Measurements from ENCODE around the gene DCAF8. TPM values are rescaled to one million over a fixed set of nuclear protein-coding genes. Genes with fewer than 3 reads are reported as not detected.

Gene DCAF8
- total RNA-seq, 1 donor from 2014 or later = 172 TPM

GRCh38 chr1:160251011-160251410 is 11.3 kb downstream of the DCAF8 start:
- DNase-seq = no peak
- Mint-ChIP-seq H3K4me3 (no peak overlapping the region), H3K9me3 (no peaks in the 10 kb centered on the region), H3K27me3 (no peaks in the 10 kb centered on the region), H3K27ac (no peak overlapping the region), H3K4me1 (peaks cover 3% of the 10 kb centered on the region), H3K36me3 (ENCODE audit: low read depth) (peaks cover 32% of the 10 kb centered on the region)
- no peak for ATAC-seq (ENCODE audit: low read depth)
- ChIA-PET CTCF (interaction anchor here (0.8 to 7.1 kb wide), 11 partner anchors 11 to 165 kb away, joined by 4 to 109 read pairs (median 15); partner anchors contain the start of genes CASQ1 and IGSF8), POLR2A (interaction anchor here (1.6 kb wide), 1 partner anchor 150 kb away, joined by 4 read pairs; no protein-coding TSS in a partner anchor)
- intact Hi-C loops (cut with micrococcal nuclease) = loop anchor here (5.0 kb wide), 1 partner anchor 41 kb away; no protein-coding TSS in a partner anchor
- no peak for TF ChIP-seq CTCF (IDR thresholded peaks at IDR 0.05)

GRCh38 chr1:160247053-160247452 is 15.3 kb downstream of the DCAF8 start:
- intact Hi-C loops (cut with micrococcal nuclease) = no loop called here
- TF ChIP-seq CTCF (IDR thresholded peaks at IDR 0.05) = no peak
- POLR2A ChIA-PET = no interaction called here
- DNase-seq (no peak), ATAC-seq (ENCODE audit: low read depth) (no peak)
- Mint-ChIP-seq H3K27me3 (no peaks in the 10 kb centered on the region), H3K36me3 (ENCODE audit: low read depth) (peaks cover 38% of the 10 kb centered on the region), H3K4me3 (no peak overlapping the region), H3K9me3 (no peaks in the 10 kb centered on the region), H3K4me1 (peaks cover 3% of the 10 kb centered on the region), H3K27ac (no peak overlapping the region)
- CTCF ChIA-PET = no interaction called here

DNA sequence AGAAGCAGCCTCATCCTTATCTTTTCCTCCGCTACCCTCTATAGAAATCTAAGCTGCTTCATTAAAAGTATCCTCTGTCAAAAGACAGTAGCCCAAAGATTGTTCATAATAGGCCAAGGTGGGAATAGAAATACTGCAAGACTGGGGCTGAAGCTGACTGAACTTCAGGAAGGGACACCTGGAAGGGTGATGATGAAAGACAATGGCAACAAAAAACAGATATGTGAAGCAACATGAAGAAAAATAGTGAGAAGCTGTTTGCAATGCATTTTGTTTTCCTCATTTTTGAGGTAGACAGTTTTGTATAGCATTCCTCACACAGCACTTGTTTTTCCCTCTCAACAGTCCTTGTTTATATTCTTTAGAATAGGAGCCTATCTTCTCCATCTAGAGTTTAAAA is 16.9 kb downstream of the DCAF8 start:
- intact Hi-C loops (cut with micrococcal nuclease) = no loop called here
- POLR2A ChIA-PET = no interaction called here
- no peaks in the 10 kb centered on the region for H3K9me3 Mint-ChIP-seq
- no peaks in the 10 kb centered on the region for H3K4me1 Mint-ChIP-seq
- H3K27me3 Mint-ChIP-seq = no peaks in the 10 kb centered on the region
- ATAC-seq (ENCODE audit: low read depth) (no peak), DNase-seq (no peak)
- H3K4me3 Mint-ChIP-seq = no peak overlapping the region
- TF ChIP-seq CTCF (IDR thresholded peaks at IDR 0.05) = no peak
- H3K27ac Mint-ChIP-seq = no peak overlapping the region
- CTCF ChIA-PET = interaction anchor here (0.9 to 1.2 kb wide), 2 partner anchors 46 to 52 kb away, joined by 3 to 5 read pairs; no protein-coding TSS in a partner anchor
- H3K36me3 Mint-ChIP-seq (ENCODE audit: low read depth) = peaks cover 35% of the 10 kb centered on the region

GRCh38 chr1:160244209-160244608 is 18.1 kb downstream of the DCAF8 start:
- no peak overlapping the region for H3K27ac Mint-ChIP-seq
- no peak for ATAC-seq (ENCODE audit: low read depth)
- DNase-seq = no peak
- ChIA-PET POLR2A (interaction anchor here (0.5 kb wide), 1 partner anchor 80 kb away, joined by 3 read pairs; no protein-coding TSS in a partner anchor), CTCF (interaction anchor here (0.9 to 1.9 kb wide), 3 partner anchors 8 to 47 kb away, joined by 4 to 18 read pairs (median 10); no protein-coding TSS in a partner anchor)
- no peaks in the 10 kb centered on the region for H3K9me3 Mint-ChIP-seq
- H3K27me3 Mint-ChIP-seq = no peaks in the 10 kb centered on the region
- no peak overlapping the region for H3K4me3 Mint-ChIP-seq
- no peaks in the 10 kb centered on the region for H3K4me1 Mint-ChIP-seq
- intact Hi-C loops (cut with micrococcal nuclease) = no loop called here
- no peak for TF ChIP-seq CTCF (IDR thresholded peaks at IDR 0.05)
- peaks cover 44% of the 10 kb centered on the region for H3K36me3 Mint-ChIP-seq (ENCODE audit: low read depth)

- ATAC-seq (ENCODE audit: low read depth) = no peak
- no peaks in the 10 kb centered on the region for H3K9me3 Mint-ChIP-seq
- TF ChIP-seq CTCF (IDR thresholded peaks at IDR 0.05) = no peak
- intact Hi-C loops (cut with micrococcal nuclease) = no loop called here
- no peaks in the 10 kb centered on the region for H3K27me3 Mint-ChIP-seq
- peaks cover 49% of the 10 kb centered on the region for H3K36me3 Mint-ChIP-seq (ENCODE audit: low read depth)
- H3K4me1 Mint-ChIP-seq = no peaks in the 10 kb centered on the region
- ChIA-PET POLR2A (interaction anchor here (0.5 to 0.7 kb wide), 3 partner anchors 41 to 153 kb away, joined by 3 to 5 read pairs (median 3); partner anchors contain the start of gene PEX19), CTCF (interaction anchor here (0.9 to 1.9 kb wide), 3 partner anchors 8 to 48 kb away, joined by 4 to 18 read pairs (median 10); no protein-coding TSS in a partner anchor)
- H3K27ac Mint-ChIP-seq = no peak overlapping the region
- H3K4me3 Mint-ChIP-seq = no peak overlapping the region
- no peak for DNase-seq
Measured at GRCh38 chr1:160243767-160244166, 18.6 kb downstream of the DCAF8 start.
